ENCODE results near the gene RAB30.

RAB30 gene

DNA sequence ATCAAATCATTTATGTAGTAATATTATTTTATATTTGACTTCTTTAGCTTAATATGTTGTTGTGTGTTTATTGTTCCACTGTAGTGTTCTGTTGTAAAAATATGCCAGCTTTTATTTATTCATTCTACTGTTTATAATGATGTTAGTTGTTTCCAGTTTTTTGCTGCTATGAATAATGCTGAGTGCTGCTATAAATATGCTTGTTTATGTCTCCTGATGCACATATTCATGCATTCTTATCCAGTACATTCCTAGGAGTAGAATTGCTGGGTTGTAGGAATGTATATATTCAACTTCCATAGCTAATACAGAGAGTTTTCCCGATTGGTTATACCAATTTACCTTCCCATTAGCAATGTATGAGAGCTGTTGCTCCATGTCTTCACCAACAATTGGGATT is 33.5 kb upstream of the RAB30 start:
- no peaks in the 10 kb centered on the region for H3K36me3 ChIP-seq (ENCODE audit: low read depth)
- DNase-seq (ENCODE audit: low spot score) = no peak
- no peaks in the 10 kb centered on the region for H3K4me1 ChIP-seq (ENCODE audit: insufficient read depth, poor library complexity, severe bottlenecking)
- no peak for TF ChIP-seq CTCF (IDR thresholded peaks at IDR 0.05; ENCODE audit: poor library complexity, severe bottlenecking)
- H3K9me3 ChIP-seq (ENCODE audit: severe bottlenecking) = no peaks in the 10 kb centered on the region
- no peak overlapping the region for H3K4me3 ChIP-seq (ENCODE audit: severe bottlenecking)
- H3K27me3 ChIP-seq (ENCODE audit: insufficient read depth, poor library complexity, severe bottlenecking) = no peaks in the 10 kb centered on the region
- H3K27ac ChIP-seq (ENCODE audit: poor library complexity, severe bottlenecking) = no peak overlapping the region
- no peak for ATAC-seq (ENCODE audit: low read depth)

DNA sequence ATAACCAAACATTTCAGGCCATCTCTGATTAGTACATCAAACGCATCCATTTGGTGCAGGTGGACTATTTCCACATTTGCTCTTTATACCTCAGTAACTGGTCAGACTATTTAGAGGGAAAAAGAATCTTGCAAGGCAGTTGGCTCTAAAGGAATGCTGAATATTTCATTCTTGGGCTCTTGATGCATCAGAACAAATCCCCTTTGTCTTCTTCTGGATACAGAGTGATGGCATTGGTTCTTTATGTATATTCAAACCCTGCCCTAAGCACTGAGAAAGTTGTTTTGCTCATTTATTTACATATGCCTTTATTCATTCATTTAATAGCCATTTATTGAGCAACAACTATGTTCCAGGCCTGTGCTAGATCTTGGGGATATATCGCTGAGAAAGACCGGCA is 31.1 kb upstream of the RAB30 start:
- DNase-seq (ENCODE audit: low spot score) = no peak

DNA sequence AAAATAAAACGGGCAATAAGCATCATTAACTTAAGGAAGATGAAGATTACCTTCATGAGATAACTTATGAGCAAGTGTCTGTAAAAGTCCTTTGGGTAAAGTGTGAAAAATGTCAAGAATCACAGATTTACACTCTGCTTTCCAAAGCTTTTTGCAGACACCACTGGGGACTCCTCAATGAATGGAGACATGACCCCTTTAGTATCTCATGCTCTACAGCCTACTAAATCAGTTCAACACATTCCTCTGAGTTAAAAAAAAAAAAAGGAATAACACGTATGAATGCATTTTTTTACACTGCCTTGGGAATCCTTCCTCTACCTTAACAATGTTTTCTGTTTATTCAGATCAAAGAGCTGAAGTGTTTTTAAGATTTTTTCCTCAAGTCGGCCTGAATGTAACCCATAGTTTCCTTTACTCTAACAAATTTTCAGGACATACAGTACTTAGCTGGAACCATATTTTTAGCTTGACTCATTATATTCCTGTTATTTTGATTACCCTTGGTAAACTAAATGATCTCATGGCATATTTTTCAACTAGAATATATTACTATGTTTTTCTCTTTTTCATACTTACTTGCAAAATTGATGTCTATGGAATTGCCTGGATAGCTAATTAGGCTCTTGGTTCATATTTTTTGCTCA is 25.9 kb upstream of the RAB30 start:
- TF ChIP-seq CTCF (IDR thresholded peaks at IDR 0.05; ENCODE audit: poor library complexity, severe bottlenecking) = no peak

More for the DNA sequence above, 31.1 kb upstream of the RAB30 start:
- Histone ChIP-seq H3K4me1 (ENCODE audit: insufficient read depth, poor library complexity, severe bottlenecking) (no peaks in the 10 kb centered on the region), H3K9me3 (ENCODE audit: severe bottlenecking) (no peaks in the 10 kb centered on the region), H3K4me3 (ENCODE audit: severe bottlenecking) (no peak overlapping the region), H3K36me3 (ENCODE audit: low read depth) (no peaks in the 10 kb centered on the region), H3K27me3 (ENCODE audit: insufficient read depth, poor library complexity, severe bottlenecking) (no peaks in the 10 kb centered on the region), H3K27ac (ENCODE audit: poor library complexity, severe bottlenecking) (no peak overlapping the region)
- ATAC-seq (ENCODE audit: low read depth) = no peak
- TF ChIP-seq CTCF (IDR thresholded peaks at IDR 0.05; ENCODE audit: poor library complexity, severe bottlenecking) = no peak

GRCh38 chr11:83093634-83094033 is 21.9 kb upstream of the RAB30 start:
- H3K36me3 ChIP-seq (ENCODE audit: low read depth) = no peaks in the 10 kb centered on the region
- DNase-seq (ENCODE audit: low spot score) (no peak), ATAC-seq (ENCODE audit: low read depth) (no peak)
- H3K27me3 ChIP-seq (ENCODE audit: insufficient read depth, poor library complexity, severe bottlenecking) = no peaks in the 10 kb centered on the region
- TF ChIP-seq CTCF (IDR thresholded peaks at IDR 0.05; ENCODE audit: poor library complexity, severe bottlenecking) = no peak
- H3K4me1 ChIP-seq (ENCODE audit: insufficient read depth, poor library complexity, severe bottlenecking) = peaks cover 3% of the 10 kb centered on the region
- no peak overlapping the region for H3K4me3 ChIP-seq (ENCODE audit: severe bottlenecking)
- no peaks in the 10 kb centered on the region for H3K9me3 ChIP-seq (ENCODE audit: severe bottlenecking)
- no peak overlapping the region for H3K27ac ChIP-seq (ENCODE audit: poor library complexity, severe bottlenecking)

More for the DNA sequence above, 25.9 kb upstream of the RAB30 start:
- no peaks in the 10 kb centered on the region for H3K9me3 ChIP-seq (ENCODE audit: severe bottlenecking)
- H3K36me3 ChIP-seq (ENCODE audit: low read depth) = no peaks in the 10 kb centered on the region
- no peak for DNase-seq (ENCODE audit: low spot score)
- ATAC-seq (ENCODE audit: low read depth) = no peak
- H3K27me3 ChIP-seq (ENCODE audit: insufficient read depth, poor library complexity, severe bottlenecking) = no peaks in the 10 kb centered on the region
- no peak overlapping the region for H3K27ac ChIP-seq (ENCODE audit: poor library complexity, severe bottlenecking)
- H3K4me3 ChIP-seq (ENCODE audit: severe bottlenecking) = no peak overlapping the region
- peaks cover under 1% of the 10 kb centered on the region for H3K4me1 ChIP-seq (ENCODE audit: insufficient read depth, poor library complexity, severe bottlenecking)
